Measurements from ENCODE around the gene UPK3A.

UPK3A gene

GRCh38 chr22:45336971-45337431 lies 52.3 kb downstream of the UPK3A start:
- no peak for TF ChIP-seq MAX (IDR thresholded peaks at IDR 0.05; ENCODE audit: low read depth, low read length)
- no peak for TF ChIP-seq MYC (IDR thresholded peaks at IDR 0.05; ENCODE audit: low read depth, low read length)
- no peak for TF ChIP-seq CTCF (IDR thresholded peaks at IDR 0.05; ENCODE audit: low read depth, low read length)
- TF ChIP-seq POLR2A (IDR thresholded peaks at IDR 0.05; ENCODE audit: extremely low read depth, insufficient read length), result no peak
- DNase-seq (ENCODE audit: low read depth), result no peak
- no peak overlapping the region for H3K4me3 ChIP-seq (ENCODE audit: low read depth, low read length)

- no peak for DNase-seq (ENCODE audit: low read depth)
- no peak for TF ChIP-seq POLR2A (IDR thresholded peaks at IDR 0.05; ENCODE audit: extremely low read depth, insufficient read length)
- TF ChIP-seq CTCF (IDR thresholded peaks at IDR 0.05; ENCODE audit: low read depth, low read length), result no peak
- no peak for TF ChIP-seq MYC (IDR thresholded peaks at IDR 0.05; ENCODE audit: low read depth, low read length)
- no peak for TF ChIP-seq MAX (IDR thresholded peaks at IDR 0.05; ENCODE audit: low read depth, low read length)
- no peak overlapping the region for H3K4me3 ChIP-seq (ENCODE audit: low read depth, low read length)
Measured at GRCh38 chr22:45337536-45337935, 52.8 kb downstream of the UPK3A start.

- DNase-seq (ENCODE audit: low read depth), result no peak
- no peak overlapping the region for H3K4me3 ChIP-seq (ENCODE audit: low read depth, low read length)
- TF ChIP-seq MYC (IDR thresholded peaks at IDR 0.05; ENCODE audit: low read depth, low read length), result no peak
- no peak for TF ChIP-seq CTCF (IDR thresholded peaks at IDR 0.05; ENCODE audit: low read depth, low read length)
- no peak for TF ChIP-seq POLR2A (IDR thresholded peaks at IDR 0.05; ENCODE audit: extremely low read depth, insufficient read length)
Measured at GRCh38 chr22:45338795-45339194, 54.0 kb downstream of the UPK3A start.

- H3K4me3 ChIP-seq (ENCODE audit: low read depth, low read length), result no peak overlapping the region
- TF ChIP-seq MAX (IDR thresholded peaks at IDR 0.05; ENCODE audit: low read depth, low read length) (no peak), CTCF (IDR thresholded peaks at IDR 0.05; ENCODE audit: low read depth, low read length) (no peak), POLR2A (IDR thresholded peaks at IDR 0.05; ENCODE audit: extremely low read depth, insufficient read length) (no peak), MYC (IDR thresholded peaks at IDR 0.05; ENCODE audit: low read depth, low read length) (no peak)
- DNase-seq (ENCODE audit: low read depth), result no peak
Measured at GRCh38 chr22:45340323-45340722, 55.6 kb downstream of the UPK3A start.

GRCh38 chr22:45341498-45341897 lies 56.7 kb downstream of the UPK3A start:
- H3K4me3 ChIP-seq (ENCODE audit: low read depth, low read length), result no peak overlapping the region
- no peak for DNase-seq (ENCODE audit: low read depth)
- TF ChIP-seq MYC (IDR thresholded peaks at IDR 0.05; ENCODE audit: low read depth, low read length), result no peak
- no peak for TF ChIP-seq POLR2A (IDR thresholded peaks at IDR 0.05; ENCODE audit: extremely low read depth, insufficient read length)
- TF ChIP-seq MAX (IDR thresholded peaks at IDR 0.05; ENCODE audit: low read depth, low read length), result no peak
- TF ChIP-seq CTCF (IDR thresholded peaks at IDR 0.05; ENCODE audit: low read depth, low read length), result no peak

GRCh38 chr22:45343143-45343542 lies 58.4 kb downstream of the UPK3A start:
- no peak overlapping the region for H3K4me3 ChIP-seq (ENCODE audit: low read depth, low read length)
- no peak for DNase-seq (ENCODE audit: low read depth)
- TF ChIP-seq MYC (IDR thresholded peaks at IDR 0.05; ENCODE audit: low read depth, low read length), result no peak
- no peak for TF ChIP-seq MAX (IDR thresholded peaks at IDR 0.05; ENCODE audit: low read depth, low read length)
- no peak for TF ChIP-seq POLR2A (IDR thresholded peaks at IDR 0.05; ENCODE audit: extremely low read depth, insufficient read length)
- no peak for TF ChIP-seq CTCF (IDR thresholded peaks at IDR 0.05; ENCODE audit: low read depth, low read length)

All from NB4 (cell line).